ENCODE measurements around the gene TBC1D23.
A peak's percentile ranks its signal among the peaks of the same experiment; 100 is the strongest.

Gene TBC1D23

DNA sequence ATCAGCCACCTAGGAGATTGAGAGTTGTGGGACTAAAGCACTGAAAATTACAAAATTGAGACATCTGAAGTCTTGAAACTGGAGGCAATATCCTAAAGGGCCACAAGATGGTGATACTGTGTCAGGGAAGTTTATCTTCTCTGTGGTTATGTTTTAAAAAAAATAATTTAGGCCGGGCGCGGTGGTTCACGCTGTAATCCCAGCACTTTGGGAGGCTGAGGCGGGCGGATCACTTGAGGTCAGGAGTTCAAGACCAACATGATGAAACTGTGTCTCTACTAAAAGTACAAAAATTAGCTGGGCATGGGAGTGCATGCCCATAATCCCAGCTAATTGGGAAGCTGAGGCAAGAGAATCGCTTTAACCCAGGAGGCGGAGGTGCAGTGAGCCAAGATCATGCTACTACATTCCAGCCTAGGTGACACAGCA lies 55.9 kb downstream of the TBC1D23 start:
- H2BK5ac ChIP-seq (ENCODE audit: low read depth, low read length, poor library complexity, severe bottlenecking): no peak overlapping the region
- no peak overlapping the region for H3K4me2 ChIP-seq (ENCODE audit: low read length, poor library complexity, severe bottlenecking)

DNA sequence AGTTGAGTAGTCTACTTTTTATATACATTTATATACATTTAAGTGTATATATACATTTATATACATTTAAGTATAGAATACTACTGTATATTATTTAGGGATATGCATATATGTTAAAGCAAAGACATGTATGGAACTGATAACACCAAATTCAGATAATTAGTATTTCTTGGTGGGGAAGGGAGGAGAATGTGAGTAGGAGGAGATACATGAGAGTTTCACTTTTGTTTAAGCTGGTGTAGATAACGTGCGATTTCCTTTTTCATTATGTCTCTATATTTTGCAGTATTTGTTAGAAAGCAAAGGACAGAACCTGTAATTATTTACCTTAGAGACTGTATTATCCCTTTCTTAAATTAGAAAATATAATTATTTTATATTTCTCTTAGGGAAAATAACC lies 57.1 kb downstream of the TBC1D23 start:
- peak overlapping the region; percentile 61 for H3K9ac ChIP-seq (ENCODE audit: low read length)
- peaks cover 9 to 84% of the 10 kb centered on the region in 2 experiments for H3K36me3 ChIP-seq (ENCODE audit: control insufficient read depth in 1 of 2, insufficient read depth in 2 of 2, low read depth in 1 of 2, low read length in 2 of 2)
- H3K14ac ChIP-seq (ENCODE audit: low read length in 2 of 2): no peak overlapping the region
- no peak overlapping the region for H4K91ac ChIP-seq (ENCODE audit: low read length)
- no peak overlapping the region for H3K4ac ChIP-seq (ENCODE audit: low read depth in 1 of 2, low read length in 2 of 2)
- no peak for DNase-seq
- no peak overlapping the region for H3K18ac ChIP-seq (ENCODE audit: low read depth in 1 of 2, low read length in 2 of 2)
- H3K27ac ChIP-seq (ENCODE audit: low read length, poor library complexity, severe bottlenecking): no peak overlapping the region
- H3K79me1 ChIP-seq (replicated peaks; ENCODE audit: low read length, poor library complexity, severe bottlenecking): peaks cover 3% of the 10 kb centered on the region
- H3K9me3 ChIP-seq (ENCODE audit: control insufficient read depth, low read length): no peaks in the 10 kb centered on the region
- no peak overlapping the region for H2BK12ac ChIP-seq (ENCODE audit: low read length in 2 of 2)
- no peak overlapping the region for H3K4me2 ChIP-seq (ENCODE audit: low read length, poor library complexity, severe bottlenecking)
- H2BK120ac ChIP-seq (ENCODE audit: low read depth, low read length): no peak overlapping the region
- H2BK15ac ChIP-seq (ENCODE audit: low read depth, poor library complexity, severe bottlenecking): no peak overlapping the region
- H3K23ac ChIP-seq (ENCODE audit: low read length in 2 of 2): no peak overlapping the region
- no peak overlapping the region for H4K8ac ChIP-seq (ENCODE audit: low read length)
- H3K27me3 ChIP-seq (ENCODE audit: control insufficient read depth in 1 of 2, insufficient read depth in 1 of 2, low read length in 2 of 2): no peaks in the 10 kb centered on the region
- H3K4me3 ChIP-seq (ENCODE audit: insufficient read depth in 1 of 2, low read depth in 1 of 2, low read length in 2 of 2): no peak overlapping the region
- peaks cover 2% of the 10 kb centered on the region for H3K4me1 ChIP-seq (ENCODE audit: control insufficient read depth, insufficient read depth, low read depth, low read length)
- no peak overlapping the region for H2AK5ac ChIP-seq (ENCODE audit: low read length, severe bottlenecking)
- no peak overlapping the region for H2AFZ ChIP-seq (ENCODE audit: low read depth, low read length)
- H2BK5ac ChIP-seq (ENCODE audit: low read depth, low read length, poor library complexity, severe bottlenecking): no peak overlapping the region
- whole genome bisulfite sequencing: no CpG with 5 or more reads among the region's 2 CpGs

More for the DNA sequence above, 55.9 kb downstream of the TBC1D23 start:
- WGBS: 63% methylated on average over 8 of the region's 8 CpGs
- Histone ChIP-seq H3K36me3 (ENCODE audit: control insufficient read depth in 1 of 2, insufficient read depth in 2 of 2, low read depth in 1 of 2, low read length in 2 of 2) (peaks cover 9 to 86% of the 10 kb centered on the region in 2 experiments), H3K9ac (ENCODE audit: low read length) (peak overlapping the region; percentile 61), H2AK5ac (ENCODE audit: low read length, severe bottlenecking) (no peak overlapping the region), H3K4me1 (ENCODE audit: control insufficient read depth, insufficient read depth, low read depth, low read length) (peaks cover 2% of the 10 kb centered on the region), H3K14ac (ENCODE audit: low read length in 2 of 2) (no peak overlapping the region), H2BK12ac (ENCODE audit: low read length in 2 of 2) (no peak overlapping the region), H2AFZ (ENCODE audit: low read depth, low read length) (no peak overlapping the region), H2BK120ac (ENCODE audit: low read depth, low read length) (no peak overlapping the region), H3K4ac (ENCODE audit: low read depth in 1 of 2, low read length in 2 of 2) (no peak overlapping the region), H3K79me1 (replicated peaks; ENCODE audit: low read length, poor library complexity, severe bottlenecking) (peaks cover 3% of the 10 kb centered on the region), H4K8ac (ENCODE audit: low read length) (no peak overlapping the region), H4K91ac (ENCODE audit: low read length) (no peak overlapping the region), H3K4me3 (ENCODE audit: insufficient read depth in 1 of 2, low read depth in 1 of 2, low read length in 2 of 2) (no peak overlapping the region), H3K23ac (ENCODE audit: low read length in 2 of 2) (no peak overlapping the region), H3K27me3 (ENCODE audit: control insufficient read depth in 1 of 2, insufficient read depth in 1 of 2, low read length in 2 of 2) (no peaks in the 10 kb centered on the region), H3K27ac (ENCODE audit: low read length, poor library complexity, severe bottlenecking) (no peak overlapping the region), H3K9me3 (ENCODE audit: control insufficient read depth, low read length) (no peaks in the 10 kb centered on the region), H3K18ac (ENCODE audit: low read depth in 1 of 2, low read length in 2 of 2) (no peak overlapping the region), H2BK15ac (ENCODE audit: low read depth, poor library complexity, severe bottlenecking) (no peak overlapping the region)
- peak; percentile 72 for DNase-seq

DNA sequence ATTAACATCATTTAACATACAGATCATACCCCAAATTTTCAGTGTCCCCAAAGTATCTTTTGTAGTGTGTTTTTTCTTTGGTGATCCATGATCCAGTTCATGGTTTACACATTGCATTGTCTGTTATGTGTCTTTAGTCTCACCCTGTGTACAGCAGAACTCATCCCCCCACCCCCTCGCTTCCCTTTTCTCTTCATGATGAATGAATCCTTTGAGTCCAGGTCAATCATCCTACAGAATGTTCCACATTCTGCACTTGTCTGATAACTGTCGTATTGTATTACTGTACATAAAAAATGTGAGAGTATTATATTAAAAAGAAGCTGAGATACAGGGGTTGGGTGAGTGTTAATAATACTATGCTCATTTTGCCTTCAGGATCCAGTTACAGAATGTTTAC lies 59.2 kb downstream of the TBC1D23 start:
- Histone ChIP-seq H2BK120ac (ENCODE audit: low read depth, low read length) (no peak overlapping the region), H3K14ac (ENCODE audit: low read length in 2 of 2) (no peak overlapping the region), H3K23ac (ENCODE audit: low read length in 2 of 2) (no peak overlapping the region), H3K9me3 (ENCODE audit: control insufficient read depth, low read length) (no peaks in the 10 kb centered on the region), H2BK5ac (ENCODE audit: low read depth, low read length, poor library complexity, severe bottlenecking) (no peak overlapping the region), H3K36me3 (ENCODE audit: control insufficient read depth in 1 of 2, insufficient read depth in 2 of 2, low read depth in 1 of 2, low read length in 2 of 2) (peaks cover 3 to 87% of the 10 kb centered on the region in 2 experiments), H3K4me3 (ENCODE audit: insufficient read depth in 1 of 2, low read depth in 1 of 2, low read length in 2 of 2) (no peak overlapping the region), H2AK5ac (ENCODE audit: low read length, severe bottlenecking) (no peak overlapping the region), H3K4me1 (ENCODE audit: control insufficient read depth, insufficient read depth, low read depth, low read length) (peaks cover 2% of the 10 kb centered on the region), H3K4me2 (ENCODE audit: low read length, poor library complexity, severe bottlenecking) (no peak overlapping the region), H3K79me1 (replicated peaks; ENCODE audit: low read length, poor library complexity, severe bottlenecking) (peaks cover 1% of the 10 kb centered on the region), H4K8ac (ENCODE audit: low read length) (no peak overlapping the region), H2BK15ac (ENCODE audit: low read depth, poor library complexity, severe bottlenecking) (no peak overlapping the region), H3K27me3 (ENCODE audit: control insufficient read depth in 1 of 2, insufficient read depth in 1 of 2, low read length in 2 of 2) (no peaks in the 10 kb centered on the region), H4K91ac (ENCODE audit: low read length) (no peak overlapping the region), H3K9ac (ENCODE audit: low read length) (no peak overlapping the region), H2BK12ac (ENCODE audit: low read length in 2 of 2) (no peak overlapping the region), H3K4ac (ENCODE audit: low read depth in 1 of 2, low read length in 2 of 2) (no peak overlapping the region), H3K18ac (ENCODE audit: low read depth in 1 of 2, low read length in 2 of 2) (no peak overlapping the region), H2AFZ (ENCODE audit: low read depth, low read length) (no peak overlapping the region), H3K27ac (ENCODE audit: low read length, poor library complexity, severe bottlenecking) (no peak overlapping the region)
- WGBS: 100% methylated on average over 1 of the region's 2 CpGs
- DNase-seq: no peak

DNA sequence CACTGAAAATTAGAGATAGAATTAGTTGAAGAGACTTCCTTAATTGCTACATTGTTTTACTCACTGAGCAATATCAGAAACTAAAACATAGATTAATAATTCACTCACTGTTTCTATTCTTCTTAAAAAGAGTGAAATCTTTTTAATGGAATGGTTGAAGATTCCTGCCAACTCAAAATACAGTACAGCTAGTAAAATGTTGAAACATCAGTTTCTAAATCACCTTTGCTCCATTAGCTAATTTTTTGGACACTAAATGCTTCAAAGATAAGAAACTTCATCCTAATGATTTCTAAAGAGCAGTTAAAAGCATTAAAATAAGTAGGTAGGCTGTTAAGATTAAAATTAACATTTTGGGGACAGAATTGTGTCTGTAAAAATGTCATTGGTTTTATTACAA lies 63.3 kb downstream of the TBC1D23 start:
- no peak overlapping the region for H3K4me2 ChIP-seq (ENCODE audit: low read length, poor library complexity, severe bottlenecking)
- H3K18ac ChIP-seq (ENCODE audit: low read depth in 1 of 2, low read length in 2 of 2): no peak overlapping the region
- no peak overlapping the region for H2AK5ac ChIP-seq (ENCODE audit: low read length, severe bottlenecking)
- H3K14ac ChIP-seq (ENCODE audit: low read length in 2 of 2): no peak overlapping the region
- no peak overlapping the region for H2BK120ac ChIP-seq (ENCODE audit: low read depth, low read length)
- H3K4me3 ChIP-seq (ENCODE audit: insufficient read depth in 1 of 2, low read depth in 1 of 2, low read length in 2 of 2): no peak overlapping the region
- H3K27ac ChIP-seq (ENCODE audit: low read length, poor library complexity, severe bottlenecking): no peak overlapping the region
- no peaks in the 10 kb centered on the region for H3K27me3 ChIP-seq (ENCODE audit: control insufficient read depth in 1 of 2, insufficient read depth in 1 of 2, low read length in 2 of 2)
- no peak overlapping the region for H2BK15ac ChIP-seq (ENCODE audit: low read depth, poor library complexity, severe bottlenecking)
- no peak overlapping the region for H2AFZ ChIP-seq (ENCODE audit: low read depth, low read length)
- no peak overlapping the region for H2BK12ac ChIP-seq (ENCODE audit: low read length in 2 of 2)
- H3K79me1 ChIP-seq (replicated peaks; ENCODE audit: low read length, poor library complexity, severe bottlenecking): peaks cover 1% of the 10 kb centered on the region
- H3K9me3 ChIP-seq (ENCODE audit: control insufficient read depth, low read length): no peaks in the 10 kb centered on the region
- H4K91ac ChIP-seq (ENCODE audit: low read length): no peak overlapping the region
- no peak overlapping the region for H3K4ac ChIP-seq (ENCODE audit: low read depth in 1 of 2, low read length in 2 of 2)
- no peak overlapping the region for H4K8ac ChIP-seq (ENCODE audit: low read length)
- peaks cover 8 to 80% of the 10 kb centered on the region in 2 experiments for H3K36me3 ChIP-seq (ENCODE audit: control insufficient read depth in 1 of 2, insufficient read depth in 2 of 2, low read depth in 1 of 2, low read length in 2 of 2)
- H3K9ac ChIP-seq (ENCODE audit: low read length): no peak overlapping the region
- no peak overlapping the region for H2BK5ac ChIP-seq (ENCODE audit: low read depth, low read length, poor library complexity, severe bottlenecking)
- H3K4me1 ChIP-seq (ENCODE audit: control insufficient read depth, insufficient read depth, low read depth, low read length): no peaks in the 10 kb centered on the region
- DNase-seq: no peak
- H3K23ac ChIP-seq (ENCODE audit: low read length in 2 of 2): no peak overlapping the region

Measured in mesenchymal stem cell (in vitro differentiated cells and primary cell).